HepG2 (cell line): ENCODE data around the gene JAKMIP2. TPM values are rescaled to one million over a fixed set of nuclear protein-coding genes. Genes with fewer than 3 reads are reported as not detected.

ENCODE experiments used
- ATAC-seq: fragments of 200-7000 bp; cut with Tn5 transposase; 3 replicates; pipeline ENCODE4 v1.9.1; 2020; ENCODE audit warnings: mild to moderate bottlenecking, moderate library complexity
- BruUV-seq: library from RNA; stranded (reverse); fragments of 400-500 nt; replicated peaks from 2 replicates; lab custom pipeline; 2021; lab: Mats Ljungman, UMichigan
- CTCF ChIA-PET: fragments of 300-600 bp; formaldehyde crosslinking; extraction: SDS; loops from one replicate; lab custom pipeline; 2021; ENCODE audit warnings: low total read pairs, inconsistent platforms, low intra/inter-chr PET ratio; lab: Yijun Ruan, JAX
- POLR2A ChIA-PET: fragments of 350-600 bp; sonication (Branson Sonifier 250); formaldehyde crosslinking; loops from one replicate; lab custom pipeline; 2020; ENCODE audit warnings: antibody characterized with exemption, inconsistent platforms; lab: Yijun Ruan, JAX
- DNase-seq: peaks from one replicate; pipeline ENCODE4 v3.0.0-alpha.2; 2015; ENCODE audit warnings: low spot score
- FAIRE-seq: peaks from 3 replicates; lab custom pipeline; 2011; peaks lifted over from hg19 to GRCh38; lab: Jason Lieb, UNC
- H2AFZ ChIP-seq: one replicate; pipeline ENCODE4 v1.6.1; 2011; ENCODE audit warnings: low read length, inconsistent platforms
- H3K27ac ChIP-seq: fragments of 300-600 bp; 3 replicates; pipeline ENCODE4 v1.8.0; 2011; ENCODE audit warnings: mixed run types, mild to moderate bottlenecking, mixed read lengths, low read length, inconsistent platforms; ENCODE audit not compliant: insufficient read depth; ENCODE audit errors: extremely low read length
- H3K27me3 ChIP-seq, 2 experiments: fragments of 200-600 bp in 1 of 2; 2 replicates in 1 of 2; 3 replicates in 1 of 2; pipeline versions ENCODE4 v1.6.0 to v1.8.0; 2011; ENCODE audit warnings: low read length in 2 of 2, mild to moderate bottlenecking in 2 of 2, moderate library complexity in 2 of 2, inconsistent platforms in 1 of 2; ENCODE audit not compliant: insufficient read depth in 2 of 2, control insufficient read depth in 1 of 2
- H3K36me3 ChIP-seq, 2 experiments: fragments of 200-600 bp in 1 of 2; replicated peaks in 1 of 2; 2 replicates in 1 of 2; 3 replicates in 1 of 2; pipeline versions ENCODE4 v1.5.1 to v1.8.0; 2011; ENCODE audit warnings: low read length in 2 of 2, inconsistent platforms in 1 of 2; ENCODE audit not compliant: insufficient read depth in 2 of 2, control insufficient read depth in 1 of 2
- H3K4me1 ChIP-seq: 2 replicates; pipeline ENCODE4 v1.5.1; 2012; ENCODE audit warnings: low read length, inconsistent platforms; ENCODE audit not compliant: insufficient read depth
- H3K4me2 ChIP-seq: 2 replicates; pipeline ENCODE4 v1.6.0; 2011; ENCODE audit warnings: low read depth, low read length, inconsistent platforms
- H3K4me3 ChIP-seq, 3 experiments: fragments of 200-600 bp in 1 of 3; sonication (generic), shearing (Covaris generic) in 1 of 3; replicated peaks in 1 of 3; 2 replicates each; pipeline ENCODE4 v1.5.1; 2011 to 2016; ENCODE audit warnings: low read length in 3 of 3, inconsistent platforms in 2 of 3, low read depth in 2 of 3, mild to moderate bottlenecking in 2 of 3, control low read depth in 1 of 3, mixed read lengths in 1 of 3; ENCODE audit not compliant: insufficient read depth in 1 of 3
- H3K79me2 ChIP-seq: one replicate; pipeline ENCODE4 v1.6.1; 2011; ENCODE audit warnings: low read length, inconsistent platforms; ENCODE audit not compliant: insufficient read depth
- H3K9ac ChIP-seq: 2 replicates; pipeline ENCODE4 v1.6.0; 2011; ENCODE audit warnings: mild to moderate bottlenecking, low read depth, low read length, inconsistent platforms; ENCODE audit not compliant: insufficient read depth
- H3K9me3 ChIP-seq: 2 replicates; pipeline ENCODE4 v1.5.1; 2012; ENCODE audit warnings: mild to moderate bottlenecking, low read length
- H4K20me1 ChIP-seq: 2 replicates; pipeline ENCODE4 v1.6.0; 2011; ENCODE audit warnings: inconsistent platforms, mild to moderate bottlenecking, low read length, moderate library complexity; ENCODE audit not compliant: insufficient read depth
- CSRNP1 ChIP-seq: sonication (generic); formaldehyde crosslinking; IDR thresholded peaks from 2 replicates; pipeline ENCODE4 v1.8.1; 2023; ENCODE audit warnings: mild to moderate bottlenecking, missing genetic modification reagents
- NBN ChIP-seq: fragments of 450-650 bp; conservative IDR thresholded peaks from 2 replicates; pipeline ENCODE4 v1.6.1; 2017
- NCOR1 ChIP-seq: fragments of 200-600 bp; sonication (generic); IDR thresholded peaks from 2 replicates; pipeline ENCODE4 v1.7.0; 2017; ENCODE audit warnings: antibody characterized with exemption, low read length, borderline replicate concordance
- SPEN ChIP-seq: sonication (generic); formaldehyde crosslinking; IDR thresholded peaks from 2 replicates; pipeline ENCODE4 v1.5.1; 2020; ENCODE audit warnings: low read depth, mild to moderate bottlenecking, missing genetic modification reagents
- TERF1 ChIP-seq: sonication (generic); formaldehyde crosslinking; IDR thresholded peaks from 2 replicates; pipeline ENCODE4 v1.8.0; 2022; ENCODE audit warnings: mild to moderate bottlenecking, missing genetic modification reagents, moderate library complexity
- ZBTB21 ChIP-seq: sonication (generic); formaldehyde crosslinking; IDR thresholded peaks from 2 replicates; pipeline ENCODE4 v1.4.0; 2020; ENCODE audit warnings: missing genetic modification reagents
- ZHX1 ChIP-seq: sonication (generic); formaldehyde crosslinking; IDR thresholded peaks from 2 replicates; pipeline ENCODE4 v1.8.1; 2022; ENCODE audit warnings: low read depth, mild to moderate bottlenecking, missing genetic modification reagents
- ZSCAN21 ChIP-seq: sonication (generic); formaldehyde crosslinking; IDR thresholded peaks from 2 replicates; pipeline ENCODE4 v1.8.0; 2022; ENCODE audit warnings: mild to moderate bottlenecking, missing genetic modification reagents, moderate library complexity, borderline replicate concordance
- WGBS: methylation state at CpG from one replicate; pipeline ENCODE4 v1.1.6; 2017; ENCODE audit warnings: low lambda C conversion rate; 5-methylcytosine and 5-hydroxymethylcytosine counted together
- in situ Hi-C: cut with HindIII; loops from 2 replicates; pipeline ENCODE4 v1.10.0; 2017; ENCODE audit warnings: low pct_unique_long_range_greater_than_20kb; ENCODE audit not compliant: extremely low pct_ligation_motif_present
- intact Hi-C: fragments of 100-400 bp; cut with micrococcal nuclease; formaldehyde crosslinking; loops from one replicate; pipeline ENCODE4 v1.10.0; 2022; ENCODE audit not compliant: unreplicated experiment
- polyA plus RNA-seq, 8 experiments: library from polyadenylated mRNA; depleted of rRNA in 3 of 8; stranded (reverse) in 7 of 8; unstranded in 1 of 8; fragments of >200 nt; fragmentation: Illumina TruSeq in 4 of 8; extraction: Trizol in 4 of 8; gene quantifications; 2 replicates each; pipeline versions ENCODE4 v1.2.1 to v1.2.3, GENCODE V29; 2011 to 2016; ENCODE audit warnings: low read depth in 4 of 8, missing spikeins in 1 of 8, mixed read lengths in 1 of 8; ENCODE audit not compliant: insufficient read depth in 1 of 8
- total RNA-seq, 5 experiments: library from RNA; depleted of rRNA; stranded (reverse); fragments of >200 nt; fragmentation: Illumina TruSeq; extraction: Trizol; gene quantifications; 2 replicates each; pipeline ENCODE4 v1.2.3, GENCODE V29; 2016; ENCODE audit warnings: low read depth in 1 of 5

JAKMIP2 gene
- total and polyA plus RNA-seq, 2 of the 13 experiments (the other 11 are each of a cell fraction or from before 2014, with no cell fraction given), result 0.04 to 2.1 TPM

GRCh38 chr5:147564124-147564486 lies 218.4 kb downstream of the JAKMIP2 start:
- intact Hi-C loops (no loop called here), in situ Hi-C loops (no loop called here)
- 0% methylated on average over 3 of the region's 3 CpGs for WGBS
- no peak overlapping the region for H2AFZ ChIP-seq
- POLR2A ChIA-PET, result no interaction called here
- FAIRE-seq (no peak), ATAC-seq (no peak), DNase-seq (no peak)
- no peaks in the 10 kb centered on the region for H4K20me1 ChIP-seq
- CTCF ChIA-PET, result no interaction called here
- no peaks in the 10 kb centered on the region for H3K4me1 ChIP-seq
- H3K27ac ChIP-seq, result no peak overlapping the region
- H3K9me3 ChIP-seq, result no peaks in the 10 kb centered on the region
- no peaks in the 10 kb centered on the region; a peak in 1 of 5 replicates for H3K27me3 ChIP-seq
- no peaks in the 10 kb centered on the region for H3K36me3 ChIP-seq
- H3K79me2 ChIP-seq, result no peaks in the 10 kb centered on the region
- no peak overlapping the region for H3K9ac ChIP-seq
- no peak overlapping the region for H3K4me3 ChIP-seq
- no TSS peak for BruUV-seq
- no peak overlapping the region for H3K4me2 ChIP-seq
- no peak for TF ChIP-seq ZSCAN21 (CRISPR knock-in tag)
- no peak for TF ChIP-seq NCOR1
- no peak for TF ChIP-seq ZBTB21 (CRISPR knock-in tag)
- TF ChIP-seq ZHX1 (CRISPR knock-in tag), result no peak
- TF ChIP-seq NBN, result no peak
- no peak for TF ChIP-seq CSRNP1 (CRISPR knock-in tag)
- TF ChIP-seq TERF1 (CRISPR knock-in tag), result no peak
- TF ChIP-seq SPEN, result no peak
